DND-41 (cell line): Measurements from ENCODE around the gene PLEKHA6.

Experiments used
- EZH2 ChIP-seq: IDR thresholded peaks from 3 replicates; pipeline ENCODE4 v1.6.1; 2012; ENCODE audit warnings: borderline replicate concordance, low read depth, mild to moderate bottlenecking, moderate library complexity, low read length, inconsistent platforms; ENCODE audit not compliant: severe bottlenecking
- TF ChIP-seq, protein P1 (sequence below): IDR thresholded peaks from 2 replicates; pipeline ENCODE4 v1.5.1; 2012; ENCODE audit warnings: borderline replicate concordance, low read length, moderate library complexity, mild to moderate bottlenecking; ENCODE audit not compliant: poor library complexity, severe bottlenecking; ENCODE audit errors: extremely low read depth

DNA sequence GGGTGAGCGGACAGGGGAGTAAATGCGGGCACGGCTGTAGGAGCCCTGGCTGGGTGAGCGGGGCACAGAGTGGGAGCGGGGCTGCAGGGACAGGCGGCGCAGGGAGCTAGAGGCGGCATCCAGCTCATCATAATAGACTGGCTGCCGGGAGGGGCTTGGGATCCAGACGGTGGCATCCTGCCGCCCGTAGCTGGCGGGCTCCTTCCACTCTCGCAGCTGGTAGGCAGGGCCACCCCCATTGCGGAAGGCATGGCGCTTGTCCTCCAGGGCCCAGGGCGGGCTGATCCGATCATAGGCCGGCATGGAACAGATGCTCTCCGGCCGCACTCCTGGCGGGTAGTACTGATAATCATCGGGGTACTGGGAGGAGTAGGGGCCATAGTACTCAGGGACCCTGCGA lies 102.3 kb downstream of the PLEKHA6 start:
- TF ChIP-seq, protein P1, sequence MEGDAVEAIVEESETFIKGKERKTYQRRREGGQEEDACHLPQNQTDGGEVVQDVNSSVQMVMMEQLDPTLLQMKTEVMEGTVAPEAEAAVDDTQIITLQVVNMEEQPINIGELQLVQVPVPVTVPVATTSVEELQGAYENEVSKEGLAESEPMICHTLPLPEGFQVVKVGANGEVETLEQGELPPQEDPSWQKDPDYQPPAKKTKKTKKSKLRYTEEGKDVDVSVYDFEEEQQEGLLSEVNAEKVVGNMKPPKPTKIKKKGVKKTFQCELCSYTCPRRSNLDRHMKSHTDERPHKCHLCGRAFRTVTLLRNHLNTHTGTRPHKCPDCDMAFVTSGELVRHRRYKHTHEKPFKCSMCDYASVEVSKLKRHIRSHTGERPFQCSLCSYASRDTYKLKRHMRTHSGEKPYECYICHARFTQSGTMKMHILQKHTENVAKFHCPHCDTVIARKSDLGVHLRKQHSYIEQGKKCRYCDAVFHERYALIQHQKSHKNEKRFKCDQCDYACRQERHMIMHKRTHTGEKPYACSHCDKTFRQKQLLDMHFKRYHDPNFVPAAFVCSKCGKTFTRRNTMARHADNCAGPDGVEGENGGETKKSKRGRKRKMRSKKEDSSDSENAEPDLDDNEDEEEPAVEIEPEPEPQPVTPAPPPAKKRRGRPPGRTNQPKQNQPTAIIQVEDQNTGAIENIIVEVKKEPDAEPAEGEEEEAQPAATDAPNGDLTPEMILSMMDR: no peak
- TF ChIP-seq EZH2: no peak
